HG02623 (cell line): Measurements from ENCODE around the gene PTPRN.

Experiments
- ATAC-seq: cut with Tn5 transposase; IDR thresholded peaks from one replicate; pipeline ENCODE4 v1.9.1; 2021; ENCODE audit warnings: moderate library complexity; ENCODE audit not compliant: unreplicated experiment

PTPRN gene

DNA sequence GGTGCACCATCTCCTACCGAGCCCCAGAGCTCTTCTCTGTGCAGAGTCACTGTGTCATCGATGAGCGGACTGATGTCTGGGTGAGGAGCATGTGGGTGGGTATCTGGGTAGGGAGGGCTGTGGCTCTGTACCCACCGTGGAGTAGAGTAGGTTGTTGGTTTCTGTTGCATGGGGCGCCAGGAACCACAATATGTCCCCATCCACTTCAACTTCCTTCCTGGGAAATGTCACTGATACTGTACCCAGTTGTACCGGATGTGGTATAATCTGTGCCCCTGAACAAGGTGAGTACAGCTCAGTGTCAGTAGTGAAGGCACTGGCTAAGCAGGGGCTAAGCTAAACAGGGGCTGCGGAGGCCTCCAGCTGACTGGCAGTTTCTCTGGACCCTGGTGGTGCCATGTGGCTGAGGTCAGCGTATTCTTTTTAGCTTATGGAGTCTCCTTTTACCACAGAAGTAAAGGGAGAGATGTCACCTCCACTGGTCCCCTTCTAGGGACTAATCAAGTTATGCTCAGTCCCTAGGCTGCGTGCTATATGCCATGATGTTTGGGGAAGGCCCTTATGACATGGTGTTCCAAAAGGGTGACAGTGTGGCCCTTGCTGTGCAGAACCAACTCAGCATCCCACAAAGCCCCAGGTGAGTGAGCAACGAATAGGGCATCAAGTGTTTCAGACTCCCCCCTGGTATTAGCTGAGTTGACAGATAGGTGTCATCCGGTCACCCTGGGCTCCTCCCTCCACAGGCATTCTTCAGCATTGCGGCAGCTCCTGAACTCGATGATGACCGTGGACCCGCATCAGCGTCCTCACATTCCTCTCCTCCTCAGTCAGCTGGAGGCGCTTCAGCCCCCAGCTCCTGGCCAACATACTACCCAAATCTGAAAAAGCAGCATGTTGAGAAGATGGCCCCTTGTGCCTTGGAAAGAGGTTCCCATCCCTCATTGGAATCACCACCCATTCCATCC lies 61.2 kb downstream of the PTPRN start:
- no peak for ATAC-seq

GRCh38 chr2:219246559-219246958 lies 62.6 kb downstream of the PTPRN start:
- no peak for ATAC-seq

DNA sequence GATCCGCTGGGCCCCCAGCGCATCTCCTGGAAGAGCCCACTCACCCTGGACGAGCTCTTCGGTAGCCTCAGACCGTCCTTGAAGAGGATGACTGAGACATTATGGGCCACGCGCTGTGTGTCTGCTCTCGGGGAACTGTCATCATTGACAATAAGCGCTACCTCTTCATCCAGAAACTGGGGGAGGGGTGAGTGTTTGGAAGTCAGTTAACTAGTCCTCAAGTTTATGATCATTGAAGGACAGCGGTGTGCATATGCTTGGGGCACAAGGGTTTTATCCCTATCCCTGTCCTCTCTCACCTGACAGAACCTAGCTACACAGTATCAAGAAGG lies 63.3 kb downstream of the PTPRN start:
- no peak for ATAC-seq

DNA sequence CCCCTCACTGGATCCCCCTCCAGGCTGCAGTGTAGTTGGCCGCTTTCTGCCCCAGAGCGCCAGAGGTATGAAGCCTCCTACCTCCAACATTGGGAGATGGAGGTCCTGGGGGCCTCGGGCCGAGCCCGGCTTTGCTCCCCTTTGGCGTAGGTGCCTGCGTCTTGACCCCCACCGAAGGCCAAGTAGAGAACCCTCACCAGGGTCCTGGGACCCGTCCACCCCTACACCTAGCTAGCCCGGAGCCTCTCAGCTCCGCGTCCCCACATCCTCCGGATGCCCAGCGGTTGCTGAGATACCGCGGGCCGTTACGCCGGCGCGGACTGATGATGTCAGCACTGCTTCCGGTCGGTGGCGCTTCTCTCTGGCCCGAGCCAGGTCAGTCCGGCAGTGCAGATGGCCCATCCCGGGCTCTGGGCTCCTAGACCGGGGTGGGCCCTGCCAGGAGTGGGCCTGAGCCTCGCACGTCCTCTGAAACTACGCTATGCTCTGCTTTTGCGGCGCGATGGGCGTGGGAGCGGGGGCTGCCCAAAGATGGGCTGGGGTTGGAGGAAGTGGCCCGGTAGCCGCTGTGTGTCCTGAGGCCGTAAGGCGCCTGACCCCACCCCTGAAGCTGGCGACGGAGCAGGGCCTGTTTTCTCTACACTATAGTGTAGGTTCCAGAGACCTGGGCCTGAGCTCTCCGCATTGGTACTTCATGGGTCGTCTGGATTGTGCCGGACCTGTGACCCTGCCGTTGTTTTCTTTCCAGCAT lies 63.9 kb downstream of the PTPRN start, which contains the start of the genes GLB1L and STK16:
TSS of gene GLB1L (minus strand) at position 297 of the 751 bp plus-strand sequence. CDS start 1,871 bp downstream, outside the sequence.
TSS of gene STK16 (plus strand) at position 332 of the 751 bp plus-strand sequence. CDS start 521 bp downstream, outside the sequence.
- peak; percentile 61 for ATAC-seq

- ATAC-seq, result no peak
Observed at GRCh38 chr2:219244789-219245147, 64.4 kb downstream of the PTPRN start.

- no peak for ATAC-seq
Observed at GRCh38 chr2:219243291-219243761, 65.9 kb downstream of the PTPRN start.
